ENCODE data around the gene LGALS3BP. TPM values are rescaled to one million over a fixed set of nuclear protein-coding genes. Genes with fewer than 3 reads are reported as not detected.

The LGALS3BP gene
- total RNA-seq, 2 experiments from 2014 or later: 0.88 to 1.7 TPM

GRCh38 chr17:78940258-78940657 is 39.5 kb downstream of the LGALS3BP start:
- H3K27ac ChIP-seq (ENCODE audit: low read depth, low read length, poor library complexity, severe bottlenecking): no peak overlapping the region
- ChIA-PET CTCF (ENCODE audit: unreplicated experiment) (no interaction called here), POLR2A (no interaction called here)
- TF ChIP-seq CTCF (conservative IDR thresholded peaks at IDR 0.05; ENCODE audit: low read length): no peak
- TF ChIP-seq EZH2phosphoT487 (IDR thresholded peaks at IDR 0.05; ENCODE audit: borderline replicate concordance, low read depth, low read length): no peak
- no peaks in the 10 kb centered on the region for H3K79me2 ChIP-seq (ENCODE audit: insufficient read depth, low read depth, low read length)
- H3K4me2 ChIP-seq (ENCODE audit: low read length): no peak overlapping the region
- DNase-seq (ENCODE audit: low spot score): no peak
- H2AFZ ChIP-seq (ENCODE audit: low read length): no peak overlapping the region
- BruUV-seq (replicated peaks): no TSS peak
- intact Hi-C loops (cut with micrococcal nuclease; ENCODE audit: unreplicated experiment): no loop called here
- H3K4me1 ChIP-seq (ENCODE audit: insufficient read depth, low read length, poor library complexity, severe bottlenecking): no peaks in the 10 kb centered on the region
- no peaks in the 10 kb centered on the region for H3K9me3 ChIP-seq (ENCODE audit: low read length)
- H3K4me3 ChIP-seq (ENCODE audit: low read depth, low read length, poor library complexity, severe bottlenecking): no peak overlapping the region
- H3K9me2 ChIP-seq (ENCODE audit: insufficient read depth, low read length): no peaks in the 10 kb centered on the region
- H4K20me1 ChIP-seq (ENCODE audit: insufficient read depth, low read length): no peaks in the 10 kb centered on the region
- H3K36me3 ChIP-seq (ENCODE audit: insufficient read depth, low read length): no peaks in the 10 kb centered on the region

GRCh38 chr17:78939615-78940014 is 40.1 kb downstream of the LGALS3BP start:
- no peak overlapping the region for H3K4me3 ChIP-seq (ENCODE audit: low read depth, low read length, poor library complexity, severe bottlenecking)
- no peaks in the 10 kb centered on the region for H3K4me1 ChIP-seq (ENCODE audit: insufficient read depth, low read length, poor library complexity, severe bottlenecking)
- no peak overlapping the region for H3K27ac ChIP-seq (ENCODE audit: low read depth, low read length, poor library complexity, severe bottlenecking)
- no peaks in the 10 kb centered on the region for H3K9me2 ChIP-seq (ENCODE audit: insufficient read depth, low read length)
- DNase-seq (ENCODE audit: low spot score): no peak
- no peaks in the 10 kb centered on the region for H3K36me3 ChIP-seq (ENCODE audit: insufficient read depth, low read length)
- no peak overlapping the region for H2AFZ ChIP-seq (ENCODE audit: low read length)
- intact Hi-C loops (cut with micrococcal nuclease; ENCODE audit: unreplicated experiment): no loop called here
- H3K9me3 ChIP-seq (ENCODE audit: low read length): no peaks in the 10 kb centered on the region
- no peak for TF ChIP-seq CTCF (conservative IDR thresholded peaks at IDR 0.05; ENCODE audit: low read length)
- BruUV-seq (replicated peaks): no TSS peak
- H4K20me1 ChIP-seq (ENCODE audit: insufficient read depth, low read length): no peaks in the 10 kb centered on the region
- no peaks in the 10 kb centered on the region for H3K79me2 ChIP-seq (ENCODE audit: insufficient read depth, low read depth, low read length)
- H3K4me2 ChIP-seq (ENCODE audit: low read length): no peak overlapping the region
- POLR2A ChIA-PET: no interaction called here
- CTCF ChIA-PET (ENCODE audit: unreplicated experiment): no interaction called here

- no peaks in the 10 kb centered on the region for H3K9me2 ChIP-seq (ENCODE audit: insufficient read depth, low read length)
- no peak overlapping the region for H3K4me2 ChIP-seq (ENCODE audit: low read length)
- POLR2A ChIA-PET: no interaction called here
- H3K36me3 ChIP-seq (ENCODE audit: insufficient read depth, low read length): no peaks in the 10 kb centered on the region
- no peak overlapping the region for H3K4me3 ChIP-seq (ENCODE audit: low read depth, low read length, poor library complexity, severe bottlenecking)
- H4K20me1 ChIP-seq (ENCODE audit: insufficient read depth, low read length): no peaks in the 10 kb centered on the region
- H2AFZ ChIP-seq (ENCODE audit: low read length): no peak overlapping the region
- H3K4me1 ChIP-seq (ENCODE audit: insufficient read depth, low read length, poor library complexity, severe bottlenecking): no peaks in the 10 kb centered on the region
- intact Hi-C loops (cut with micrococcal nuclease; ENCODE audit: unreplicated experiment): no loop called here
- CTCF ChIA-PET (ENCODE audit: unreplicated experiment): no interaction called here
- no peak for TF ChIP-seq EZH2phosphoT487 (IDR thresholded peaks at IDR 0.05; ENCODE audit: borderline replicate concordance, low read depth, low read length)
- TF ChIP-seq CTCF (conservative IDR thresholded peaks at IDR 0.05; ENCODE audit: low read length): no peak
- DNase-seq (ENCODE audit: low spot score): no peak
- H3K27ac ChIP-seq (ENCODE audit: low read depth, low read length, poor library complexity, severe bottlenecking): no peak overlapping the region
- no peaks in the 10 kb centered on the region for H3K9me3 ChIP-seq (ENCODE audit: low read length)
- no peaks in the 10 kb centered on the region for H3K79me2 ChIP-seq (ENCODE audit: insufficient read depth, low read depth, low read length)
- no TSS peak for BruUV-seq (replicated peaks)
Measured at GRCh38 chr17:78937561-78937960, 42.2 kb downstream of the LGALS3BP start.

Measured in OCI-LY7 (cell line).